Esophagus squamous epithelium (tissue), 5 donors: ENCODE measurements around the gene DUS1L. TPM values are rescaled to one million over a fixed set of nuclear protein-coding genes. Genes with fewer than 3 reads are reported as not detected.

Experiments
- DNase-seq: peaks from one replicate; lab custom pipeline; 2025; lab: John Stamatoyannopoulos, UW
- H3K27ac ChIP-seq, 4 donors: fragments of 200-600 bp; sonication (generic); one replicate each; pipeline ENCODE4 v1.5.1; 2016 to 2019; ENCODE audit warnings: mild to moderate bottlenecking in 1 of 4
- H3K27me3 ChIP-seq, 4 donors: fragments of 200-600 bp; sonication (generic); 1 replicate in 3 of 4; 2 replicates in 1 of 4; pipeline versions ENCODE4 v1.5.1 to v1.6.0; 2017 to 2021; ENCODE audit warnings: antibody characterized with exemption in 1 of 4
- H3K36me3 ChIP-seq, 3 donors: fragments of 200-600 bp; sonication (generic); one replicate each; pipeline ENCODE4 v1.5.1; 2016 to 2019
- H3K4me1 ChIP-seq, 3 donors: fragments of 200-600 bp; sonication (generic); one replicate each; pipeline ENCODE4 v1.5.1; 2017 to 2019
- H3K4me3 ChIP-seq, 4 donors: fragments of 200-600 bp; sonication (generic); 1 replicate in 3 of 4; 2 replicates in 1 of 4; pipeline ENCODE4 v1.5.1; 2016 to 2019; ENCODE audit warnings: mild to moderate bottlenecking in 2 of 4, moderate library complexity in 1 of 4
- H3K9me3 ChIP-seq, 3 donors: fragments of 200-600 bp; sonication (generic); one replicate each; pipeline ENCODE4 v1.5.1; 2016 to 2019
- CTCF ChIP-seq, 6 experiments: fragments of 450-650 bp in 4 of 6; fragments of 200-600 bp in 2 of 6; sonication (generic) in 2 of 6; IDR thresholded peaks; one replicate each; pipeline ENCODE4 v1.5.1; 2016 to 2019; ENCODE audit warnings: antibody characterized with exemption in 6 of 6, mild to moderate bottlenecking in 4 of 6, moderate library complexity in 4 of 6
- POLR2A ChIP-seq, 4 donors: fragments of 450-650 bp; IDR thresholded peaks; one replicate each; pipeline ENCODE4 v1.6.1; 2017; ENCODE audit warnings: antibody characterized with exemption in 4 of 4, mild to moderate bottlenecking in 4 of 4, moderate library complexity in 3 of 4
- WGBS, 2 donors: methylation state at CpG; one replicate each; pipeline ENCODE4 v1.1.5; 2018; 5-methylcytosine and 5-hydroxymethylcytosine counted together
- intact Hi-C: fragments of 100-400 bp; cut with DNase I; formaldehyde crosslinking; loops from one replicate; pipeline ENCODE4 v1.15.0; 2022
- total RNA-seq, 4 donors: library from RNA; depleted of rRNA; stranded (reverse); fragments of >200 nt; gene quantifications; one replicate each; pipeline ENCODE4 v1.1.0, GENCODE V29; 2016
- donor health status: DM: yes; HTN: yes; CAD: no.

DUS1L gene
- total RNA-seq, 4 donors from 2014 or later = 53.3 to 125 (median 105) TPM

DNA sequence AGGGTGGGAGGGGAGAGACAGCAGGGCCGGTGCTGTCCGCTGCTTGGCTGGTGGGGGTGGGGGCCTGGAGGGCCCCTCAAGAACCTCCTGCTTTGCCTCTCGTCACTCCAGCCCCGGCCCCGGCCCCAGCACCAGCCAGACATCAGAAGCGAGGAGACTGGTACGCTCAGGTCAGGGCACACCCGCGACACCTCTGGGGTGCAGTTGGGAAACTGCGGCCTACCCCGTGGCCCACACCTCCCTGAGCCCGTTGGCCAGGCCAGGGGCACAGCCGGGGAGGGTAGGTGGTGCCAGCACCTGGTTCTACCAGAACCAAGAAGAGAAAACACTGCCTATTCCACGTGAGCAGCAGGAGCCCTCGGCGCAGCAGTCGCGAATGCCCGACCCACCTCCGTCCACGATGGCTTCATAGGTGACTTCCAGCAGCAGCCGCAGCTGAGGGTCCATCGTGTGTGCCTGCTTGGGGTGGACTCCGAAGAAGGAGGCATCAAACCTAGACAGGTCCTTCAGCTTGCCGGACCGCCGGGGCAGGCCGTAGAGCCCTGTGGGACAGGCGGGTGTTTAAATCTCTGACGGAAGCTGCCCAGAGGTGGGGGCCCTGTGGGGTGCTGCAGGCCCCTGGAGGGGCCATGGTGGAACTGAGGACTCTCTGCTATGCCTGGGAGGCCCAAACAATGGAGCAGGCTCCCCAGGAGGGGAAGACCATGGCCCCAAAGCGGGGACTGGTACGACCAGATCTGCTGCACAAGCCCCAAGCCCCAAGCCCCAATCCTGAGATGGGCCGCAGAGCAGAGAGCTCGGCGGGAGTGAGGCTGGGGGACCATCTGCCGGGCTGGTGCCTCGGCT, 29.6 kb upstream of the DUS1L start:
- Histone ChIP-seq H3K27me3 (no peaks in the 10 kb centered on the region), H3K36me3 (peaks cover 48 to 66% (median 52%) of the 10 kb centered on the region in 3 donors), H3K4me3 (peak overlapping the region in 1 of 4 donors; percentile 86), H3K9me3 (no peaks in the 10 kb centered on the region), H3K27ac (no peak overlapping the region), H3K4me1 (peaks cover 22 to 42% (median 29%) of the 10 kb centered on the region in 3 donors)
- DNase-seq = no peak
- no peak for TF ChIP-seq CTCF (IDR thresholded peaks at IDR 0.05)
- TF ChIP-seq POLR2A (IDR thresholded peaks at IDR 0.05) = no peak
- 81 to 86% methylated on average over 10 of the region's 37 CpGs for WGBS, 2 donors
- intact Hi-C loops = no loop called here

GRCh38 chr17:82092995-82093751, 27.6 kb upstream of the DUS1L start:
- no peak for DNase-seq
- intact Hi-C loops = no loop called here
- 90 to 96% methylated on average over 8 to 12 of the region's 40 CpGs for WGBS, 2 donors
- Histone ChIP-seq H3K36me3 (peaks cover 68 to 86% (median 71%) of the 10 kb centered on the region in 3 donors), H3K4me1 (peaks cover 11 to 27% (median 16%) of the 10 kb centered on the region in 3 donors), H3K4me3 (no peak overlapping the region), H3K27ac (no peak overlapping the region), H3K9me3 (no peaks in the 10 kb centered on the region), H3K27me3 (no peaks in the 10 kb centered on the region)
- TF ChIP-seq CTCF (IDR thresholded peaks at IDR 0.05) = no peak
- no peak for TF ChIP-seq POLR2A (IDR thresholded peaks at IDR 0.05)

DNA sequence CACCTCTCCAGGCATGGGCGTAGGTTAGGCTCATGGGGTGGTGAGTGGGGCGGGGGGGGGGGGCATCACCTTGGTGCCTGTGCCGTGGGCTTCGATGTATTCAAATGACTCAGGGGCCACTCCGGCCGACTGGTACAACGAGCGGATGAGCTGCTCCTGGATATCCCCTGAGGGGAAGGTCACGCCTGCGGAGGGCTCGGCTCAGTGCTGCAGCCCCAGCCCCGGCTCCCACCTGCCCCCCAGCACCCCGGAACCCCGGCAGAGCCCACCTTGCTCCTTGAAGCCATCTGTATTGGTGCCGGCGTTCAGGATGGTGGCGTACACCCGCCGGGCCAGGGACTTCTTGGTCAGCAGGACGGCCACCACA, 27.0 kb upstream of the DUS1L start:
- peaks cover 73 to 92% (median 76%) of the 10 kb centered on the region in 3 donors for H3K36me3 ChIP-seq
- peaks cover 11 to 27% (median 16%) of the 10 kb centered on the region in 3 donors for H3K4me1 ChIP-seq
- WGBS, 2 donors = 92% methylated on average over 7 of the region's 20 CpGs; no CpG with 5 or more reads in 1 of the 2 donors
- H3K9me3 ChIP-seq = no peaks in the 10 kb centered on the region
- H3K4me3 ChIP-seq = no peak overlapping the region
- H3K27ac ChIP-seq = no peak overlapping the region
- intact Hi-C loops = no loop called here
- TF ChIP-seq POLR2A (IDR thresholded peaks at IDR 0.05) (no peak), CTCF (IDR thresholded peaks at IDR 0.05) (no peak)
- no peaks in the 10 kb centered on the region for H3K27me3 ChIP-seq
- no peak for DNase-seq

- no peak overlapping the region for H3K27ac ChIP-seq
- whole genome bisulfite sequencing, 2 donors = 73% methylated on average over 5 of the region's 23 CpGs; no CpG with 5 or more reads in 1 of the 2 donors
- TF ChIP-seq CTCF (IDR thresholded peaks at IDR 0.05) = no peak
- TF ChIP-seq POLR2A (IDR thresholded peaks at IDR 0.05) = no peak
- H3K4me1 ChIP-seq = peaks cover 9 to 22% (median 15%) of the 10 kb centered on the region in 3 donors
- DNase-seq = no peak
- H3K9me3 ChIP-seq = no peaks in the 10 kb centered on the region
- no peak overlapping the region for H3K4me3 ChIP-seq
- H3K36me3 ChIP-seq = peaks cover 78 to 97% (median 81%) of the 10 kb centered on the region in 3 donors
- intact Hi-C loops = no loop called here
- no peaks in the 10 kb centered on the region for H3K27me3 ChIP-seq
Observed at GRCh38 chr17:82092094-82092586, 26.5 kb upstream of the DUS1L start.
